Thymus (tissue), 11 donors: ENCODE data around the gene AFF1. TPM values are rescaled to one million over a fixed set of nuclear protein-coding genes. Genes with fewer than 3 reads are reported as not detected.

Experiments
- DNase-seq, 9 donors: peaks; one replicate each; pipeline ENCODE4 v3.0.0-alpha.2; 2013; ENCODE audit warnings: low spot score in 9 of 9, low read depth in 6 of 9, missing footprints in 1 of 9
- H3K27ac ChIP-seq, 2 donors: one replicate each; pipeline ENCODE4 v1.5.1; 2013; ENCODE audit warnings: control low read depth in 1 of 2, low read depth in 1 of 2, low read length in 1 of 2, mild to moderate bottlenecking in 1 of 2, moderate library complexity in 1 of 2
- H3K27me3 ChIP-seq, 2 donors: one replicate each; pipeline ENCODE4 v1.5.1; 2013; ENCODE audit warnings: low read length in 1 of 2; ENCODE audit not compliant: control insufficient read depth in 2 of 2, insufficient read depth in 1 of 2
- H3K36me3 ChIP-seq, 2 donors: one replicate each; pipeline ENCODE4 v1.5.1; 2013; ENCODE audit warnings: low read length in 1 of 2, mild to moderate bottlenecking in 1 of 2, moderate library complexity in 1 of 2; ENCODE audit not compliant: control insufficient read depth in 2 of 2, insufficient read depth in 2 of 2
- H3K4me1 ChIP-seq, 2 donors: one replicate each; pipeline ENCODE4 v1.5.1; 2013; ENCODE audit warnings: low read length in 2 of 2; ENCODE audit not compliant: control insufficient read depth in 2 of 2, insufficient read depth in 2 of 2
- H3K4me3 ChIP-seq, 2 donors: one replicate each; pipeline ENCODE4 v1.5.1; 2013; ENCODE audit warnings: low read length in 2 of 2, control low read depth in 1 of 2, mild to moderate bottlenecking in 1 of 2
- H3K9me3 ChIP-seq, 2 donors: one replicate each; pipeline ENCODE4 v1.5.1; 2013; ENCODE audit warnings: low read length in 1 of 2, mild to moderate bottlenecking in 1 of 2; ENCODE audit not compliant: control insufficient read depth in 2 of 2, insufficient read depth in 1 of 2
- WGBS: extraction: QIAGEN DNeasy Blood & Tissue Kit; methylation state at CpG from one replicate; pipeline ENCODE4 v1.1.7; 2013; 5-methylcytosine and 5-hydroxymethylcytosine counted together
- polyA plus RNA-seq: library from polyadenylated mRNA; stranded (reverse); fragments of 200-250 nt; gene quantifications from one replicate; pipeline ENCODE4 v1.2.3, GENCODE V29; 2013
- total RNA-seq: library from RNA; stranded (reverse); fragments of 120-200 nt; gene quantifications from one replicate; pipeline ENCODE4 v1.2.4, GENCODE V29; 2013
- donor health status: healthy.

AFF1 gene
- total and polyA plus RNA-seq, 2 donors: 12.3 to 13.3 TPM

- DNase-seq: no peak
- Histone ChIP-seq H3K4me3 (no peak overlapping the region), H3K4me1 (peaks cover 20 to 43% of the 10 kb centered on the region in 2 donors), H3K36me3 (no peaks in the 10 kb centered on the region), H3K27ac (peak overlapping the region; percentile 8 to 94), H3K27me3 (no peaks in the 10 kb centered on the region), H3K9me3 (no peaks in the 10 kb centered on the region)
- 66% methylated on average over 11 of the region's 11 CpGs for WGBS
Observed at GRCh38 chr4:86959588-86960500, 25.0 kb downstream of the AFF1 start.

- Histone ChIP-seq H3K4me1 (peaks cover 20 to 45% of the 10 kb centered on the region in 2 donors), H3K9me3 (no peaks in the 10 kb centered on the region), H3K36me3 (no peaks in the 10 kb centered on the region), H3K27ac (peak overlapping the region; percentile 82 to 94), H3K27me3 (no peaks in the 10 kb centered on the region), H3K4me3 (no peak overlapping the region)
- peak in 1 of 9 donors; percentile 59 for DNase-seq
- 10% methylated on average over 2 of the region's 2 CpGs for WGBS
Observed at GRCh38 chr4:86960557-86960961, 25.7 kb downstream of the AFF1 start.

GRCh38 chr4:86961116-86961515, 26.3 kb downstream of the AFF1 start:
- no peaks in the 10 kb centered on the region for H3K27me3 ChIP-seq
- no peak for DNase-seq
- 22% methylated on average over 4 of the region's 4 CpGs for WGBS
- no peaks in the 10 kb centered on the region for H3K36me3 ChIP-seq
- peak overlapping the region; percentile 29 to 38 for H3K4me3 ChIP-seq
- H3K27ac ChIP-seq: peak overlapping the region; percentile 82 to 94
- no peaks in the 10 kb centered on the region for H3K9me3 ChIP-seq
- H3K4me1 ChIP-seq: peaks cover 20 to 47% of the 10 kb centered on the region in 2 donors

GRCh38 chr4:86961605-86962295, 26.9 kb downstream of the AFF1 start:
- H3K27me3 ChIP-seq: no peaks in the 10 kb centered on the region
- peaks cover 24 to 53% of the 10 kb centered on the region in 2 donors for H3K4me1 ChIP-seq
- H3K36me3 ChIP-seq: no peaks in the 10 kb centered on the region
- peak overlapping the region; percentile 29 to 38 for H3K4me3 ChIP-seq
- H3K27ac ChIP-seq: peak overlapping the region; percentile 85 to 94
- WGBS: 6% methylated on average over 9 of the region's 9 CpGs
- DNase-seq: peak in 5 of 9 donors; percentile 62 to 90 (median 70)
- H3K9me3 ChIP-seq: no peaks in the 10 kb centered on the region

GRCh38 chr4:86963697-86964096, 28.9 kb downstream of the AFF1 start:
- no peak for DNase-seq
- Histone ChIP-seq H3K4me1 (peaks cover 42 to 73% of the 10 kb centered on the region in 2 donors), H3K9me3 (no peaks in the 10 kb centered on the region), H3K4me3 (no peak overlapping the region), H3K27ac (peak overlapping the region in 1 of 2 donors; percentile 34), H3K27me3 (no peaks in the 10 kb centered on the region), H3K36me3 (no peaks in the 10 kb centered on the region)
- 96% methylated on average over 2 of the region's 2 CpGs for WGBS

GRCh38 chr4:86965019-86965976, 30.5 kb downstream of the AFF1 start:
- WGBS: 97% methylated on average over 3 of the region's 3 CpGs
- DNase-seq: no peak
- Histone ChIP-seq H3K27me3 (no peaks in the 10 kb centered on the region), H3K27ac (peak overlapping the region in 1 of 2 donors; percentile 10), H3K9me3 (no peaks in the 10 kb centered on the region), H3K36me3 (no peaks in the 10 kb centered on the region), H3K4me1 (peaks cover 36 to 67% of the 10 kb centered on the region in 2 donors), H3K4me3 (no peak overlapping the region)

GRCh38 chr4:86967073-86967472, 32.3 kb downstream of the AFF1 start:
- H3K4me1 ChIP-seq: peaks cover 26 to 59% of the 10 kb centered on the region in 2 donors
- 15% methylated on average over 2 of the region's 2 CpGs for WGBS

GRCh38 chr4:86967798-86968197, 33.0 kb downstream of the AFF1 start:
- peaks cover 26 to 58% of the 10 kb centered on the region in 2 donors for H3K4me1 ChIP-seq

More at GRCh38 chr4:86967073-86967472, 32.3 kb downstream of the AFF1 start:
- no peaks in the 10 kb centered on the region for H3K27me3 ChIP-seq
- H3K9me3 ChIP-seq: no peaks in the 10 kb centered on the region
- H3K4me3 ChIP-seq: no peak overlapping the region
- peak overlapping the region in 1 of 2 donors; percentile 27 for H3K27ac ChIP-seq
- H3K36me3 ChIP-seq: no peaks in the 10 kb centered on the region
- DNase-seq: no peak

More at GRCh38 chr4:86967798-86968197, 33.0 kb downstream of the AFF1 start:
- WGBS: 16% methylated on average over 2 of the region's 2 CpGs
- no peak overlapping the region for H3K4me3 ChIP-seq
- no peaks in the 10 kb centered on the region for H3K36me3 ChIP-seq
- peak overlapping the region in 1 of 2 donors; percentile 27 for H3K27ac ChIP-seq
- H3K9me3 ChIP-seq: no peaks in the 10 kb centered on the region
- H3K27me3 ChIP-seq: no peaks in the 10 kb centered on the region
- peak in 1 of 9 donors; percentile 52 for DNase-seq
